HepG2 (cell line): ENCODE results near the gene LRRN4CL. TPM values are rescaled to one million over a fixed set of nuclear protein-coding genes. Genes with fewer than 3 reads are reported as not detected.

Experiments used
- AKAP8 ChIP-seq: sonication (generic); formaldehyde crosslinking; IDR thresholded peaks from 2 replicates; pipeline ENCODE4 v1.5.1; 2020; ENCODE audit warnings: mild to moderate bottlenecking, missing genetic modification reagents
- FOXP1 ChIP-seq, 2 experiments: fragments of 450-650 bp in 1 of 2; IDR thresholded peaks; 2 replicates each; pipeline ENCODE4 v1.6.1; 2017 to 2018; ENCODE audit warnings: antibody characterized with exemption in 1 of 2
- KDM3A ChIP-seq: IDR thresholded peaks from 2 replicates; pipeline ENCODE4 v1.6.1; 2018; ENCODE audit warnings: low read depth, missing compliant biosample characterization
- KDM5B ChIP-seq: sonication (generic); formaldehyde crosslinking; IDR thresholded peaks from 2 replicates; pipeline ENCODE4 v1.4.0; 2020; ENCODE audit warnings: missing genetic modification reagents, mild to moderate bottlenecking, borderline replicate concordance
- RBAK ChIP-seq: sonication (generic); formaldehyde crosslinking; IDR thresholded peaks from 2 replicates; pipeline ENCODE4 v1.5.1; 2020; ENCODE audit warnings: mild to moderate bottlenecking, missing genetic modification reagents
- RCOR2 ChIP-seq: IDR thresholded peaks from 2 replicates; pipeline ENCODE4 v1.6.1; 2016; ENCODE audit warnings: missing biosample characterization, missing genetic modification reagents
- RORA ChIP-seq: sonication (generic); formaldehyde crosslinking; IDR thresholded peaks from 2 replicates; pipeline ENCODE4 v1.5.0; 2020; ENCODE audit warnings: mild to moderate bottlenecking, missing genetic modification reagents, moderate library complexity
- SIX1 ChIP-seq: sonication (generic); formaldehyde crosslinking; IDR thresholded peaks from 2 replicates; pipeline ENCODE4 v1.4.0; 2020; ENCODE audit warnings: missing genetic modification reagents, borderline replicate concordance
- SMAD1 ChIP-seq: sonication (generic); formaldehyde crosslinking; IDR thresholded peaks from 2 replicates; pipeline ENCODE4 v1.4.0; 2020; ENCODE audit warnings: missing genetic modification reagents, low read depth, mild to moderate bottlenecking, borderline replicate concordance
- ZNF350 ChIP-seq: sonication (generic); formaldehyde crosslinking; IDR thresholded peaks from 2 replicates; pipeline ENCODE4 v1.4.0; 2020; ENCODE audit warnings: mild to moderate bottlenecking, low read depth, missing genetic modification reagents, borderline replicate concordance
- ZNF558 ChIP-seq: sonication (generic); formaldehyde crosslinking; IDR thresholded peaks from 2 replicates; pipeline ENCODE4 v1.9.0; 2022; ENCODE audit warnings: mild to moderate bottlenecking, missing genetic modification reagents, borderline replicate concordance
- polyA plus RNA-seq, 8 experiments: library from polyadenylated mRNA; depleted of rRNA in 3 of 8; stranded (reverse) in 7 of 8; unstranded in 1 of 8; fragments of >200 nt; fragmentation: Illumina TruSeq in 4 of 8; extraction: Trizol in 4 of 8; gene quantifications; 2 replicates each; pipeline versions ENCODE4 v1.2.1 to v1.2.3, GENCODE V29; 2011 to 2016; ENCODE audit warnings: low read depth in 4 of 8, missing spikeins in 1 of 8, mixed read lengths in 1 of 8; ENCODE audit not compliant: insufficient read depth in 1 of 8
- total RNA-seq, 5 experiments: library from RNA; depleted of rRNA; stranded (reverse); fragments of >200 nt; fragmentation: Illumina TruSeq; extraction: Trizol; gene quantifications; 2 replicates each; pipeline ENCODE4 v1.2.3, GENCODE V29; 2016; ENCODE audit warnings: low read depth in 1 of 5
- TF ChIP-seq, protein P1 (sequence below): sonication (generic); formaldehyde crosslinking; IDR thresholded peaks from 2 replicates; pipeline ENCODE4 v1.8.1; 2023; ENCODE audit warnings: mild to moderate bottlenecking, missing genetic modification reagents
- TF ChIP-seq, protein P2 (sequence below): sonication (generic); formaldehyde crosslinking; IDR thresholded peaks from 2 replicates; pipeline ENCODE4 v1.4.0; 2020; ENCODE audit warnings: missing genetic modification reagents, borderline replicate concordance
- TF ChIP-seq, protein P3 (sequence below): sonication (generic); formaldehyde crosslinking; IDR thresholded peaks from 2 replicates; pipeline ENCODE4 v1.5.1; 2020; ENCODE audit warnings: mild to moderate bottlenecking, missing genetic modification reagents
- TF ChIP-seq, protein P4 (sequence below): sonication (generic); formaldehyde crosslinking; IDR thresholded peaks from 2 replicates; pipeline ENCODE4 v1.5.1; 2020; ENCODE audit warnings: mild to moderate bottlenecking, moderate library complexity, missing genetic modification reagents
- TF ChIP-seq, protein P5 (sequence below): sonication (generic); formaldehyde crosslinking; IDR thresholded peaks from 2 replicates; pipeline ENCODE4 v1.5.1; 2020; ENCODE audit warnings: missing genetic modification reagents, mild to moderate bottlenecking, borderline replicate concordance

LRRN4CL gene
- total and polyA plus RNA-seq, 2 of the 13 experiments (the other 11 are each of a cell fraction or from before 2014, with no cell fraction given) = 0.11 TPM; not detected in 1

DNA sequence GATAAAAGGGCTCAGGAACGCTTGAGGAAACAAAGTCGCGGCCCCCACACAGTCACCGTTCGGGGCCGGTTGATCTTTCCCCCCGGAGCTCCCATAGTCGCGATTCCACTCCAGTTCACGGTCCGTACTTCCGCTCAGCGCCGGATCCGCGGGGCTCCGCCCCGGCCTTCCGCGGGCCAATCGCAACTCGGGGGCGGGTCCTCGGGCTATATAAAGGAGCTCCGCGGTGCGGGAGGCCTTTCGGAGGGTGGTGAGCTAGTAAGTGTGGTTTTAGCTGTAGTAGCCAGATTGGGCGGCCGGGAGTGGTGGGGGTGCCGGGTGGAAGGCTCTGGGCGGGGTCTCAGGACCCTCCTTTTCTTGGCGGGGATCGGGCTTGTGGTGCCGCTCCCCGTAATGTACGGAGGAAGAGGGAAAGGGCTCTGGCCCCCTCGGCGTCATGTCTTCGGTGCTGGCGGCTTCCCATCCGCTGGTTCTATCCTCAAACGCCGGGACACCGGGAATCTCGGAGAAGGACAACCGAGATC, 24.2 kb downstream of the LRRN4CL start, which contains the start of the genes C11orf98 and CSKMT (continued):
- TF ChIP-seq, protein P1, sequence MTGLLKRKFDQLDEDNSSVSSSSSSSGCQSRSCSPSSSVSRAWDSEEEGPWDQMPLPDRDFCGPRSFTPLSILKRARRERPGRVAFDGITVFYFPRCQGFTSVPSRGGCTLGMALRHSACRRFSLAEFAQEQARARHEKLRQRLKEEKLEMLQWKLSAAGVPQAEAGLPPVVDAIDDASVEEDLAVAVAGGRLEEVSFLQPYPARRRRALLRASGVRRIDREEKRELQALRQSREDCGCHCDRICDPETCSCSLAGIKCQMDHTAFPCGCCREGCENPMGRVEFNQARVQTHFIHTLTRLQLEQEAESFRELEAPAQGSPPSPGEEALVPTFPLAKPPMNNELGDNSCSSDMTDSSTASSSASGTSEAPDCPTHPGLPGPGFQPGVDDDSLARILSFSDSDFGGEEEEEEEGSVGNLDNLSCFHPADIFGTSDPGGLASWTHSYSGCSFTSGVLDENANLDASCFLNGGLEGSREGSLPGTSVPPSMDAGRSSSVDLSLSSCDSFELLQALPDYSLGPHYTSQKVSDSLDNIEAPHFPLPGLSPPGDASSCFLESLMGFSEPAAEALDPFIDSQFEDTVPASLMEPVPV (CRISPR knock-in tag) = no peak
- TF ChIP-seq SIX1 (CRISPR knock-in tag) (0 out of 2 replicates have a peak, but pooled peaks have one; percentile 19), RORA (CRISPR knock-in tag) (no peak), RCOR2 (CRISPR knock-in tag) (no peak), SMAD1 (CRISPR knock-in tag) (no peak; the same call in 1 of the 2 replicates), ZNF558 (no peak), RBAK (no peak), KDM3A (0 out of 2 replicates have a peak, but pooled peaks have one; percentile 4), ZNF350 (CRISPR knock-in tag) (peak; percentile 88), AKAP8 (CRISPR knock-in tag) (peak; percentile 45; the same call in 1 of the 2 replicates), KDM5B (CRISPR knock-in tag) (peak; percentile 76; the same call in 1 of the 2 replicates), FOXP1 (IDR thresholded peaks at IDR 0.05) (no peak), FOXP1 (CRISPR knock-in tag; IDR thresholded peaks at IDR 0.05) (no peak)
- TF ChIP-seq, protein P2, sequence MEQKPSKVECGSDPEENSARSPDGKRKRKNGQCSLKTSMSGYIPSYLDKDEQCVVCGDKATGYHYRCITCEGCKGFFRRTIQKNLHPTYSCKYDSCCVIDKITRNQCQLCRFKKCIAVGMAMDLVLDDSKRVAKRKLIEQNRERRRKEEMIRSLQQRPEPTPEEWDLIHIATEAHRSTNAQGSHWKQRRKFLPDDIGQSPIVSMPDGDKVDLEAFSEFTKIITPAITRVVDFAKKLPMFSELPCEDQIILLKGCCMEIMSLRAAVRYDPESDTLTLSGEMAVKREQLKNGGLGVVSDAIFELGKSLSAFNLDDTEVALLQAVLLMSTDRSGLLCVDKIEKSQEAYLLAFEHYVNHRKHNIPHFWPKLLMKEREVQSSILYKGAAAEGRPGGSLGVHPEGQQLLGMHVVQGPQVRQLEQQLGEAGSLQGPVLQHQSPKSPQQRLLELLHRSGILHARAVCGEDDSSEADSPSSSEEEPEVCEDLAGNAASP (CRISPR knock-in tag) = peak; percentile 52
- TF ChIP-seq, protein P3, sequence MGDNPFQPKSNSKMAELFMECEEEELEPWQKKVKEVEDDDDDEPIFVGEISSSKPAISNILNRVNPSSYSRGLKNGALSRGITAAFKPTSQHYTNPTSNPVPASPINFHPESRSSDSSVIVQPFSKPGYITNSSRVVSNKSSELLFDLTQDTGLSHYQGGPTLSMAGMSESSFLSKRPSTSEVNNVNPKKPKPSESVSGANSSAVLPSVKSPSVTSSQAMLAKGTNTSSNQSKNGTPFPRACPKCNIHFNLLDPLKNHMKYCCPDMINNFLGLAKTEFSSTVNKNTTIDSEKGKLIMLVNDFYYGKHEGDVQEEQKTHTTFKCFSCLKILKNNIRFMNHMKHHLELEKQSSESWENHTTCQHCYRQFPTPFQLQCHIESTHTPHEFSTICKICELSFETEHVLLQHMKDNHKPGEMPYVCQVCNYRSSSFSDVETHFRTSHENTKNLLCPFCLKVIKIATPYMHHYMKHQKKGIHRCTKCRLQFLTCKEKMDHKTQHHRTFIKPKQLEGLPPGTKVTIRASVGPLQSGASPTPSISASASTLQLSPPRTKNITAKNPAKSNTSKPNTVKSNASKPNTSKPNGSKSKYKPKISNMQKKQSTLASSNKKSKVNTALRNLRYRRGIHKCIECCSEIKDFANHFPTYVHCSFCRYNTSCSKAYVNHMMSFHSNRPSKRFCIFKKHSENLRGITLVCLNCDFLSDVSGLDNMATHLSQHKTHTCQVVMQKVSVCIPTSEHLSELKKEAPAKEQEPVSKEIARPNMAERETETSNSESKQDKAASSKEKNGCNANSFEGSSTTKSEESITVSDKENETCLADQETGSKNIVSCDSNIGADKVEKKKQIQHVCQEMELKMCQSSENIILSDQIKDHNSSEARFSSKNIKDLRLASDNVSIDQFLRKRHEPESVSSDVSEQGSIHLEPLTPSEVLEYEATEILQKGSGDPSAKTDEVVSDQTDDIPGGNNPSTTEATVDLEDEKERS (CRISPR knock-in tag) = 0 out of 2 replicates have a peak, but pooled peaks have one; percentile 9
- TF ChIP-seq, protein P4, sequence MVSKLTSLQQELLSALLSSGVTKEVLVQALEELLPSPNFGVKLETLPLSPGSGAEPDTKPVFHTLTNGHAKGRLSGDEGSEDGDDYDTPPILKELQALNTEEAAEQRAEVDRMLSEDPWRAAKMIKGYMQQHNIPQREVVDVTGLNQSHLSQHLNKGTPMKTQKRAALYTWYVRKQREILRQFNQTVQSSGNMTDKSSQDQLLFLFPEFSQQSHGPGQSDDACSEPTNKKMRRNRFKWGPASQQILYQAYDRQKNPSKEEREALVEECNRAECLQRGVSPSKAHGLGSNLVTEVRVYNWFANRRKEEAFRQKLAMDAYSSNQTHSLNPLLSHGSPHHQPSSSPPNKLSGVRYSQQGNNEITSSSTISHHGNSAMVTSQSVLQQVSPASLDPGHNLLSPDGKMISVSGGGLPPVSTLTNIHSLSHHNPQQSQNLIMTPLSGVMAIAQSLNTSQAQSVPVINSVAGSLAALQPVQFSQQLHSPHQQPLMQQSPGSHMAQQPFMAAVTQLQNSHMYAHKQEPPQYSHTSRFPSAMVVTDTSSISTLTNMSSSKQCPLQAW (CRISPR knock-in tag) = peak; percentile 46; the same call in 1 of the 2 replicates
- TF ChIP-seq, protein P5, sequence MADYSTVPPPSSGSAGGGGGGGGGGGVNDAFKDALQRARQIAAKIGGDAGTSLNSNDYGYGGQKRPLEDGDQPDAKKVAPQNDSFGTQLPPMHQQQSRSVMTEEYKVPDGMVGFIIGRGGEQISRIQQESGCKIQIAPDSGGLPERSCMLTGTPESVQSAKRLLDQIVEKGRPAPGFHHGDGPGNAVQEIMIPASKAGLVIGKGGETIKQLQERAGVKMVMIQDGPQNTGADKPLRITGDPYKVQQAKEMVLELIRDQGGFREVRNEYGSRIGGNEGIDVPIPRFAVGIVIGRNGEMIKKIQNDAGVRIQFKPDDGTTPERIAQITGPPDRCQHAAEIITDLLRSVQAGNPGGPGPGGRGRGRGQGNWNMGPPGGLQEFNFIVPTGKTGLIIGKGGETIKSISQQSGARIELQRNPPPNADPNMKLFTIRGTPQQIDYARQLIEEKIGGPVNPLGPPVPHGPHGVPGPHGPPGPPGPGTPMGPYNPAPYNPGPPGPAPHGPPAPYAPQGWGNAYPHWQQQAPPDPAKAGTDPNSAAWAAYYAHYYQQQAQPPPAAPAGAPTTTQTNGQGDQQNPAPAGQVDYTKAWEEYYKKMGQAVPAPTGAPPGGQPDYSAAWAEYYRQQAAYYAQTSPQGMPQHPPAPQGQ (CRISPR knock-in tag) = no peak
